CD4-positive, alpha-beta T cell treated with Interleukin-6 at 100 ng/mL for 8 hours (primary cell): ENCODE measurements around the gene PROM2.

Experiments used
- DNase-seq: peaks from one replicate; pipeline ENCODE4 v3.0.0-alpha.2; 2020; ENCODE audit warnings: mixed read lengths, low spot score

Gene PROM2

DNA sequence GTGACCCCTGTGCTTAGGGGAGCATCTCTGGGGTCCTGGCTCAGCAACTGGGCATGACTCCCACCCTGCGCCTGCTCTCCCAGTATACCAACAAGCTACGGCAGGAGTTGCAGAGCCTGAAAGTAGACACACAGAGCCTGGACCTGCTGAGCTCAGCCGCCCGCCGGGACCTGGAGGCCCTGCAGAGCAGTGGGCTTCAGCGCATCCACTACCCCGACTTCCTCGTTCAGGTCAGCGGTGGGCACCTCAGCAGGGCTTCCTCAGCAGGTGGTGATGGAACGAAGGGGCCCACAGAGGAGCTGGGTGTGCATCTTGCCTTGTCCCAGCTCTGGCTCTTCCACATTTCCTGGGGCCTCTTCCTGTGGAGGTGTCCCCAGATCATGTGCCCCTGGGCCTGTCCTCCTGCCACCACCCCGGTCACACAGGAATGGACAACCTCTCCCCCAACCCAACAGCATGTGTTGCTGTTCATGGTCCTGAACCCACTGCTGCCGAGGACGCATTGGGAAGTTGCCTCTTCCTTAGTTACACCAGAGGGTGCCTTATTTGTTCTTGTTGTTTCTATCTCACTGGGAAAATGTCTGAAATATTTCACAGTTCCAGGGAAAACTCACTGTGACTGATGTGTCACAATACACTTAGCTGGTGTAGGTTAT is 10.8 kb downstream of the PROM2 start:
- no peak for DNase-seq

DNA sequence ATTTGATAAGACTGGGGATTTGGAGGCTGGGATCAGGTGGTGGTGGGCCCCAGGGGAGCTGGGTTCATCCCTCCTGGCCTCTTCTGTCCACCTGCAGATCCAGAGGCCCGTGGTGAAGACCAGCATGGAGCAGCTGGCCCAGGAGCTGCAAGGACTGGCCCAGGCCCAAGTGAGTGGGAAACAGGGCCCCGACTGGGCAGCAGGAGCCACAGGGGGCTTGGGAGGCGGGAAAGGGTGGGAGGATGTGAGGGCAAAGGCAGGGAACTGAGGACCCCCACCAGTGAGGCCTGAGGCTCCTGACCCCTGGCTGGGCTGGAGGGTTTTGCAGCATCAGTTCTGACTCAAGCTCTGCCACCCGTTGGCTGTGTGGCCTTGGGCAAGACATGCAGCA is 11.3 kb downstream of the PROM2 start:
- no peak for DNase-seq

DNA sequence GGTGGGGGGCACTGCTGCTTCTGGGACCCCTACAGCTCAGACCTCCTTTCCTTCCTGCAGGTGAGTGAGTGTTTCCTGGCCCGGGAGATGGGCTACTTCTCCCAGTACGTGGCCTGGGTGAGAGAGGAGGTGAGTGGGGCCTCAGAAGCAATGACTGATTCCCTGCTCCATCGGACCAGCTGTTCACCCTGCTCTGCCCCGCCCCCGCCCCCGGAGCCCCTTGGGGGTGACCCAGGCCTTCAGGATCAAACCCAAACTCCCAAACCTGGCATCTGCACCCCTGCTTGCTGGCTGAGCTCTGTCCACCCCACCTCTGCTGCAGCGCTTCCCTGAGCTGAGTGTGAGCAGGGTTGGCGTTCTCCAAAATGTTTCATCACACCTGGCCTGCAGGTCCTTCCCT is 13.1 kb downstream of the PROM2 start:
- no peak for DNase-seq

DNA sequence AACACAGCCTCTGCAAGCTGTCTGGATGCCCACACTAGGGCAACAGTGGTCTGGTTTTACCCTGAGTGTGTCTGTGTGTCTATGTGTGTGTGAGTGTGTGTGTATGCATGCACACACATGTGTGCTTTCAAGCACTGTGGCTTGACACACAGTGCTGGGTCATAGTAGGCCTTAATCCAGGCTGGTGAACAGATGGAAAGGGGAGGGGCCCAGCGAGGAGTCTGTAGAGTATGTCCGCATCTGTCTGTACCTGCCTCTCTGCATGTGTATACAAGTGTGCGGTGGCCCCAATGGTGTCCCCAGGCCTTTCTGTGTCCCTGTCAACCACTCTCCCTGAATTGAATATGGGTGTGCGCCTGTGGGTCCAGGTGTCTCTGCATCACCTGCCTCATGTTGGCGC is 13.6 kb downstream of the PROM2 start:
- no peak for DNase-seq

DNA sequence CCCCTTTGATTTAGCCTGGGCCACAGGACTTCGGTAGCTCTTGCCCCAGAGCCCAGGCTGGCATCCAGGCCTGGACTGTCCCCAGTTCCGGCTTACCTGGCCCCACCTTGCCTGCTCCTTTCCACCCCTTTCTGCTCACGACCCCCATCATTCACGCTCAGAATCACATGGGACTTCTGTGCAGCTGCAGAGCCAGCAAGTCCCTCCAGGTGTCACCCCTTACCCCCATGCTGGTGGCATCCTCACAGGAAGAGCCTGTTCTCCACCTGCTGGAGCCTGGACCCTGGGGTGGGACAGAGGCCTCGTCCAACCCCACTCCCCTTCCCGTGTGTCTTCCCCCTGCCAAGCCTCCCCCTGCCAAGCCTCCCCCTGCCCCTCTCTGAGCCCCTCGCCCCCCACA is 15.0 kb downstream of the PROM2 start:
- DNase-seq = no peak

DNA sequence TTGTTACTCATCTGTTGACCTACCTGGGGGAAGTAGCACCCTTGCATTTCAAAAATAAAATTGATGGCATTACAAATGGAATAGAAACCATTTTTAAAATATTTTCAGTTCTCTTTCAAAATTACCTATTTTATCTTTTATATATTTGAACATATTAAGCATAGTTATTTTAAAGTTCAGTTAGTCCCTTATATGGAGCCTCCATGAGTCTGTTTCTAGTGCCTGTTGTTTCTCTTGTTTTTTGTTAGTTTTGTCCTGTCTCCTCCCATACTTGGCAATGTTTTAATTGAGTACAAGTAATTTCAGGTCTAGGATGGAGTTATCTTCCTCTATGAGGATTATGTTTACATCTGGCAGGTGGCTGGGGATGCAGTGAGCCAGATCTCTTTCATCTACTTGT is 17.0 kb downstream of the PROM2 start:
- DNase-seq = no peak

DNA sequence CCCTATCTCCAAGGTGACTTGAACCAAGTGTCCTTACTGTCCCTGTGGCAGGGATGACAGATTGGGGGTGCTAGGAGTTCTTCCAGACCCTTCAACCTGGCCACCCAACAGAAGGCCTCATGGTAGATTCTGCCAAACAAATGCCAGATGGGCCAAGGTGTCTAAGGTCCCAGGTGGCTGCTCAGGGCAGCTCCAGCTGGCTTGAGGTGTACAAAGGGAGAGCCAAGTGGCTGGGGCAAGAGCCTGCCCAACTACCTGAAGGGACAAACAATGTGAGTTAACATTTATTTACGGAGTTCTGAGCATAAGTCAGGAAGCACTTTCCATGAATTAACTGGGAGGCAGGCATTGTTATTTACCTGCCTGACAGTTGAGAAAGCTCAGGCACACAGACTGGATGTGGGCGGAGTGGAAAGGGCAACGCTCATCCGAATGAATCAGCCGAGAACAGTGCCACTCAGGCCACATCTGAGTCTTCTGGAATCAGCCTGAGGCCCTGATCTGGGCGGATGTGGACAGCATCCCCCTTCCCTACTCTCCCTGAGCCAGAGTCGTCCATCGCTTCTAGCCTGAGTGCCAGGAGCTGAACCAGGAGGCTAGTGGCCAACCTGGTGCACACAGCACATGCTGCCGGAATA is 18.5 kb downstream of the PROM2 start:
- DNase-seq = no peak

DNA sequence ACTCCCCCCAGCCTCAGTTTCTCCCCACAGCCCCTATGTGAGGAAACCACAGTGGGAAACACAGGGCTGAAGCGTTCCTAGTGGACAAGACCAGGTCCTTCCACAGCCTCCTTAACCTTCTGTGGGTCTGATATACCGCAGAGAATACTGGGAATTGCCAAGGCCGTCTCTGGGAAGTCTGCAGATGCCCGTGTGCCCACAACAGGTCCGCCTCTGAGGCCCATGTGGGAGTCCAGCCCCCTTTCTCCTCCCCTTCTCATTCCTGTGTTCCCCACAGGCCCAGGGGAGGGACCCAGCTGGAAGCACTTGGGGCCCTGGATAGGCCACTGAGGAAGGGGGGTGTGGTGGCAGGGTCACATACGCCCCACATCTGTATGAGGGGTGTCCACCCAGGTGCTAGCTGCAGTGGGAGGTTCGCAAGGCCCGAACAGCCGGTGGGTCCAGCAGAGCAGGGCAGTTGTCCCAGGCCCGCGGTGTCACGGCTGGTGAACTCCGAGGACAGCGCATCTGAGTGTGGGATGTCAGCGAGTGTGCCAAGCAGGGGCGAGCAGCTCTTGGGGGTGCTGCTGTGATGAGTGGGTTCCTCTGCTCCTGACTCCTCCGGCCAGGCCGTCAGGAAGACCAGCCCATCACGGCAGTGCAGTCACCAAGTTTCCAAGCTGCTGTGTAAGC is 20.5 kb downstream of the PROM2 start:
- no peak for DNase-seq

DNA sequence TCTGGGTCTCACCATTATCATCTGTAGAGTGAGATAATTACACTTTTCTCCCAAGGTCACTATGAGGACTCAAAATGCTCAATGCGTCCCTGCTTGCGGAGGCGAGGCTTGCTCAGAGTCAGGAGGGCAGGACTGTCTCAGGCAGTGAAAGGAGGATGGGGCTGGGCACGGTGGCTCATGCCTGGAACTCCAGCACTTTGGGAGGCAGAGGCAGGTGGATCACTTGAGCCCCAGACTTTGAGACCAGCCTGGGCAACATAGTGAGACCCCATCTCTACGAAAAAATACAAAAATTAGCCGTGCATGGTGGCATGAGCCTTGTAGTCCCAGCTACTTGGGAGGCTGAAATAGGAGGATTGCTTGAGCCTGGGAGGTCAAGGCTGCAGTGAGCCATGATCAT is 21.1 kb downstream of the PROM2 start:
- DNase-seq = no peak

DNA sequence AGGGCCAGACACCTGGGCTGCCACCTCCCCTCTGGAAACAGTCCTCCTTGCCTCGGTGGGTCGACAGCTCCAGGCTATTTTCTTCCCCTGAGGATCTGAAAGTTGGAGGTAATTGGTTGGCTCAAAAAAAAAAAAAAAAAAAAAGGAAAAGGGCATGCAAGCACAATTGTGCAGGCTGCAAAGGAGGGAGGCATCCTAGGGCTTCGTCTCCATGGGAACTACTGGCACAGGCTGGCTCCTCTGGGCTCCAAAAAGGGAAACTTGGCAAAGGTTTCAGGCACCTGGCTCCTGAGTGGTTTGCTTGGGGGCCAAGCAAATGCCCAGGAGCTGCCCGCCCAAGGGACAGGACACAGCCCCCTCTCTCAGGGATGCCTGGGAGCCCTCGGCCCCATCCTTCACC is 21.8 kb downstream of the PROM2 start:
- DNase-seq = no peak

DNA sequence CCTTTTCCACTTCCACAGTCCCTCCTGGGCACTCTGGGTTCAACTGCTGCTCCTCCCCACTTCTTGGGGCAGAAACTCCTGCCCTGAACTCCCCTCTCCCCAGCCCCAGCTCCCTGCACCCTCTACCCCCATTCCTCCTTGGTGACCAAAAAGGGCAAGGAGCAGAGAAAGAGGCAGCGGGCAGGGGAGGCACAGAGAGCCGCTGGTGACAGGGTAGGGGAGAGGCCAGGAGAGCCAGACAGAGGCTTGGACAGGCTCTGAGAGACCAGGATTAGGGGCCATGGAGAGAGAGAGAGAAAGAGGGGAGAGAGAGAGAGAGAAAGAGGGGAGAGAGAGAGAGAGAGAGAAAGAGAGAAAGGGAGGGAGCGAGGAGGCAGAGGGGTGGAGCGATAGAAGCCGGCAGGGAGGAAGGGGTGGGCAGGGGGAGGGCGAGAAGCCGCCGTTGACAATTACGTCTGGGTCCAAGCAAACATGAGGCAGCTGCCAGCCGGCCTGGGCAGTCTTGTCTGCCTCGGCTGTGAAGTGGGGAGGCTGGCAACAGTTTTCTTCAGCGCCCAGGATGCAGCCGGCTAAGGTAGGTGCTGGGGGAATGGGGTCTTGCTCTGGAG is 22.7 kb downstream of the PROM2 start, which contains the start of gene KCNIP3:
Gene KCNIP3, plus strand, starts transcription at position 468 of the 608 bp plus-strand sequence. Its CDS starts 92 bp downstream, at position 560.
- no peak for DNase-seq

DNA sequence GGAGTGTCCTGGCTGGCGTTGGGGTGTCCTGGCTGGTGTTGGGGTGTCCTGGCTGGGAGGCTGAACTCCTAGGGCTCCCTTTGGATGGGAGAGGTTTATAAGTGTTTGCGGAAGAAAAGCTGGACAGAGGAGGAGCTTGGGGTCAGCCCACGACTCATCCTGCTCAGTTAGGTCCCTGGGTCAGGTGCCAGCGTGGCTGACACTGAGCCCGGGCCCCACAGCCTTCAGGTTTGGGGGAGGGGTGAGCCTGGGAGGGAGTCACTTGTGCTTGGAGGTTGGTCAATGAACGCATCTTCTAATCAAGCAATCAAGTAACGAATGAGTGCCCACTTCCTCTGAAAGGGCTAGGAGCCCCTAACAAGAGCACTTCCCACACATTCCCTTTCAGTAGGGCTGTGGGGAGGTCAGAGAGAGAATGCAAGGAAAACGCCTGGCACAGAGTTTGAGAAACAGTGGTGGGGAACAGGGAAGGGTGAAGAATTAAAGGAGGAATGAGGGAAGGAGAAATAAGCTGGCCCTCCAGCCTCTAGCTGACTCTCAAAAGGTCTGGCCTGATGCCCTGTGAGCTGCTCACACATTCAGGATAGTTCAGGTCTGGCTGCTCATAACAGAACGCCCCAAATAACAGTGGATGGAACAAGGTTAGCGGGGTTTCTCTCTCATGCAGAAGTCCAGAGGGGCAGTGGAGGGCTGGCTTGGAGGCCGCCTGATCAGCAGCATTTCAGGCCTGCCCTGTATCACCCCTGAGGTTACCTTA is 23.6 kb downstream of the PROM2 start:
- DNase-seq = no peak

DNA sequence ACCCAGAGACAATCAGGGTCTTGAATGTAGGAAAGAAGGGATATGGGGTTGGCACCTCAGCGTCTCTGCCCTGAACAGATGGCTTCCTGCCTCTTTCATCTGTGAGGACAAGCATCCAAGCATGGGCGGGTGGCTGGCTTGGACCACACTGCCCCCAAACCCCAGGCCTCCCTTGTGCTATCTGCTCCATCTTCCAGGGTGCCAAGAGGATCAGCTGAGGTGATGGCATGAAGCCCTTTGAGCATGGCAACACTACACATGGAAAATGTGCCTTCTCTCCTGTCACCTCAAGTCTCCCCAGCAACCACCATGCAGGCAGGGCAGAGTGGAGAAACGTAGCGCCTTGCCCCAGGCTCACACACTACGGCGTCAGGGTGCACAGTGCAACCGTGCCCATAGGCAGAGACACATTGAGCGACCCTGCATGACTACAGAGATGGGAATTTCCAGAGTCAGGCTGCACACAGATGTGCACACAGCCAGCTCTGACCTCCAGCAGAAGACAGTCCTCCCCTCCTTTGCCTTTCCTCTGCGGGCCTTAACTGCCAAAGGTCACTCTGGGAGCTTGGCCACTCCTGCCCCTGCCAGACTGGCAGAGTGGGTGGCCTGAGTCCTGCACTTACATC is 24.4 kb downstream of the PROM2 start:
- DNase-seq = no peak

DNA sequence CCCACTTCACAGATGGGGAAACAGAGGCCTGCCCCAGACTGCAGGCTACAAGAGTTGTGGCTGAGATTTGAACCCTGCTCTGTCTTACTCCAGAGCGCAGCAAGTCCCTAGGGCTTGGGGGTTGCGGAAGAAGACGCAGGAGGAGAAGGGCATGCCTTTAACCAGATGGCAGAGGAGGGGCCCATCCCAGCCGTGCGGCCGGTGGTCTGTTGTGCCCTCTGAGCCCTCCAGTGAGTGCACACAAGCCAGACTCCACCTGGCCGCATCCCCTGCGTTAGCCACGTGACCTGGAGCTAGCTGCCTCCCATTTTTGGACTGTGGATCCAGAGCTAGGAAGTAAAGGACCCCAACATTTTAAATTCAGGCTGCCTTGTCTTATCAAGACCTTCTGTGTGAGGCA is 25.7 kb downstream of the PROM2 start:
- no peak for DNase-seq

DNA sequence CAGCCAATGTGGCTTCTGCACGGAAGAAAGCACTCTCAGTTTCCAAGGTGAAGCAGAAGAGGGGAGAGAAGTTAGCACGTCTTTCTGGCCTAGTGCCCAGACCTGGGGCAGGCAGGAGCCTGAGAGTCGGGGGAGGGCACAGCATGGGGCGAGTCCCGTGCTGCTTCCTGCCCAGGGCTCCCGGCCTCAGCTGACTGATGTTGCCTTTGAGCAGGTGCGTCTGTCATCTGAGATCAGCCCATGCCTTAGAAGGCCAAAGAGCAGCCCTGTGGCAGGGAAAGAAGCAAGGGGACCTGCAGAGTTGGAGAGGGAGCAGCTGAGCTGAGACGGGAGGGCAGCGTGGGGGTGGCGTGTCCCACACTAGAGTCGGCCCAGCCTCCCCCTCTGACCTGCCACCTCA is 26.2 kb downstream of the PROM2 start:
- DNase-seq = no peak

DNA sequence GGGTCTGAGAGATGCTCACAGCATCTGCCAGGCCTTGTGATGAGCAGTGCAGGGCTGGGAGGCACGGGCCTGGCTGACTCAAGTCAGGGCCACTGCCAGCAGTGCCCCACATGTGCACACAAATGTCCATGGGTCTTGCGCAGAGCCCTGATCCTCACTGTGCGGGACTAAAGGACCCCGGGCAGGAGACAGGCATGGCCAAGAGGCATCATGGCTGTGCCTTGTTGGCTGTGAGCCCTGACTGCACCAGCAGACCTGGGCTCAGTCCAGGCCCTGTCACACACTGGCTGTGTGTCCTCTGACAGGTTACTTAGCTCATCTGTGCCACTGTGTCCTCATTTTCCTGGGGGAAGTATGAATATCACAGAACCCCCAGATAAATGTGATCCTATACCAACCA is 26.9 kb downstream of the PROM2 start:
- no peak for DNase-seq

DNA sequence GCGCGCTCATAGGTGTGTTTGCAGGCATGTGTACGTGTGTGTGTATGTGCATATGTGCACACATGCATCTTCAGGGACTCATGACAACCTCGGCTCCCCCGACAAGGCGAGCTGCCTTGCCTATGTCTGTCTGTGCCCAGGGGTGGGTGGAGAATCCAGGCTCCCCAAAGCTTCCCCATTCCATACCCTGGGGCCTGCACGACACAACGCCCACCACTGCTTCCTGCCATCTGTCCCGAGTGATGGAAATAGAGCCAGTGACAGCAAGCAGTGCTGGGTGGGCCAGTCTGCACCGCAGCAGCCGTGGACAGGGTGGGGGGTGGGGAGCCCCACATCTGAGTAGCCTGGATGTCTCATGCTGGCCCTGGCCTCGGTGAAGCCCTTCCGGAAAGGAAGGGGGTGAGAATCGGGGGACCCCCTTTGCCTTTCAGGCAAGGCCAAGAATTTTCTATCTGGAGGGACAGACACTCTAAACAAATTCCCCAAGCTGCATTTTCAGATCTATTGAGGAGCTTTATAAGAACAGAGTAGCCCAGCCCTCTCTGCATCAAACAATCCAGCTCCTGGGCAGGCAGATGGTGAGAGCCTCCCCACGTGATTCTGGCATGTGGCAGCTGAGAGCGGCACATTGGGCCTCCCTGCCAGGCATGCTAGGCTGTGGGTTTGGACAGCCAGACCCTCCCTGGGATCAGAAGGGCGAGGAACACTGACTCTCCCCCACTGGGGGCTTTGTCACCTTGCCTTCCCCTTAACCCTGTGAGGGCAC is 27.8 kb downstream of the PROM2 start:
- DNase-seq = no peak

DNA sequence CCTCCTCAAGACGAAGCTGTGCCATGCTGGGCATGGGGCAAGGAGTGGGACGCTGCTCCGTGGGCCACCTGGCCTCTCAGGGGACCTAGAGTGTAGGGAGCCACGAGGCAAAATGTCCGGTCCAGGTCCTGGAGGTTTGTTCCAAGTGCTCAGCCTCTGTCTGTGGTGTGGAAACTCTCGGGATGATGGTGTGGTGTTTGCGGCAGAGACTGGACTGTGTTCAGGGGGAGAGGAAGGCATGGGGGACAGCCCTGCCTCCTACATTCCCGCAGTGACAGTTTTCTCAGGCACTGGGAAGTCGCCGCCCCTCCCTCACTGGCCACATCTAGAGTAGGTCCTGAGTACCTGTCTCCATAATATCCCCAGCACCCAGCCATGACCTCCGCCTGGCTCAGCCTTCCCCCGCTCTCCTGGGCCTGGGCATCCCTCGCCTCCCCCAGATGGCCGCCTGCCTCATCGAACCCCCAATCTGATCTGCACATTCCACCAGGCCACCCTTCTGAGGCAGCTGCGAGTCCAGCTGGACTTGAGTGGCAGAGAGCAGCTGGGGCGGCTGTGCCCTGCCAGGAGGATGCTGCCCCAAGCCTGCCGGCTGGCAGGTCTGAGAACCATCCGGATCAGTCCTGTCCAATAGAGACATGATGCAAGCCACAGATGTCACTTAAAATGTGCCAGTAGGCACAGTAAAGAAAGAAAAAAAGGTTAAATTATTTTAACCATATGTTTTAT is 29.1 kb downstream of the PROM2 start:
- DNase-seq = no peak

DNA sequence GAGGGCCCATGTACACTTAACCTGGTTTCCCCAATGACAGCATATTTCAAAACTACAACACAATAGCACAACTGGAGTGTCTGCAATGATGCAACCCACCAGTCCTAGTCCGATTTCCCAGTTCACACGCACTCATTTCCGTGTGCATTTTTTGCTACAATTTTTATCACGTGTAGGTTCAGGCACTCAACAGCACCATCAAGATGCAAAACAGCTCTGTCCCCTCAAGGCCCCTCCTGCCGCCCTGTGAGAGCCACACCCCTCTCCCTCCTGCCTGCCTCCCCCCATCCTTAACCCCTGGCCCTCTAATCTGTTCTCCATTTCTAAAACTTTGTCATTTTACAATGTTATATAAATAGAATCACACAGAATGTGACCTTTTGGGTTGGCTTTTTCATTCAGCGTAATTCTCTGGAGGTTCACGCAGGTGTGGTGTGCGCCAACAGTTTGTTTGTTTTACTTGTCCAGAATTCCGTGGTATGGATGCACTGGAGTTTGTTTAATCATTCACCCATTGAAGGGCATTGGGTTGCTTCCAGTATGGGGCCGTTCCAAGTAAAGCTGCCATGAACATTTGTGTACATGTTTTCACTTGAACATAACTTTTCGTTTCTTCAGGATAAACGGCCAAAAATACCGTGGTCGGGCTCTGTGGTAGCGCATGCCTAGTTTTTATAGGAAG is 31.3 kb downstream of the PROM2 start:
- no peak for DNase-seq
